CD8-positive, alpha-beta memory T cell (primary cell): Measurements from ENCODE around the gene OTX1. TPM values are rescaled to one million over a fixed set of nuclear protein-coding genes. Genes with fewer than 3 reads are reported as not detected.

Experiments used
- CTCF ChIA-PET: fragments of 350-600 bp; sonication (Branson Sonifier 250); formaldehyde crosslinking; loops from one replicate; lab custom pipeline; 2021; ENCODE audit warnings: antibody characterized with exemption; lab: Charles Lee
- POLR2A ChIA-PET: fragments of 350-600 bp; sonication (Branson Sonifier 250); formaldehyde crosslinking; loops from one replicate; lab custom pipeline; 2021; ENCODE audit warnings: antibody characterized with exemption; lab: Charles Lee
- DNase-seq, 5 donors: peaks; one replicate each; pipeline versions ENCODE4 v3.0.0 to v3.0.0-alpha.2; 2020 to 2022; ENCODE audit warnings: mixed read lengths in 1 of 5
- H3K27ac ChIP-seq: one replicate; pipeline ENCODE4 v1.7.0; 2013; ENCODE audit warnings: low read depth, mild to moderate bottlenecking, low read length, moderate library complexity
- H3K27me3 ChIP-seq: 2 replicates; pipeline ENCODE4 v1.7.0; 2013; ENCODE audit warnings: low read length, mild to moderate bottlenecking; ENCODE audit not compliant: insufficient read depth, poor library complexity, severe bottlenecking
- H3K36me3 ChIP-seq: 2 replicates; pipeline ENCODE4 v1.7.0; 2013; ENCODE audit warnings: mild to moderate bottlenecking, low read length, moderate library complexity; ENCODE audit not compliant: insufficient read depth
- H3K4me1 ChIP-seq: 2 replicates; pipeline ENCODE4 v1.7.0; 2013; ENCODE audit warnings: mild to moderate bottlenecking, low read length, moderate library complexity; ENCODE audit not compliant: insufficient read depth
- H3K4me3 ChIP-seq: 2 replicates; pipeline ENCODE4 v1.7.0; 2013; ENCODE audit warnings: mild to moderate bottlenecking, low read length
- H3K9me3 ChIP-seq: 2 replicates; pipeline ENCODE4 v1.7.0; 2013; ENCODE audit warnings: mild to moderate bottlenecking, low read length
- H3K27ac Mint-ChIP-seq, 8 donors: one replicate each; pipeline ENCODE4 v1.8.0; 2020 to 2021; ENCODE audit warnings: mixed read lengths in 8 of 8, mild to moderate bottlenecking in 6 of 8, inconsistent platforms in 3 of 8, moderate library complexity in 3 of 8
- H3K27me3 Mint-ChIP-seq, 2 donors: one replicate each; pipeline ENCODE4 v1.8.0; 2020 to 2021; ENCODE audit warnings: mixed read lengths in 2 of 2, mild to moderate bottlenecking in 1 of 2, moderate library complexity in 1 of 2
- H3K36me3 Mint-ChIP-seq, 3 donors: one replicate each; pipeline ENCODE4 v1.8.0; 2020 to 2021; ENCODE audit warnings: mixed read lengths in 3 of 3, inconsistent platforms in 1 of 3, mild to moderate bottlenecking in 1 of 3
- H3K4me1 Mint-ChIP-seq, 3 donors: one replicate each; pipeline ENCODE4 v1.8.0; 2020 to 2021; ENCODE audit warnings: mixed read lengths in 3 of 3, inconsistent platforms in 1 of 3, mild to moderate bottlenecking in 1 of 3
- H3K4me3 Mint-ChIP-seq, 7 donors: one replicate each; pipeline ENCODE4 v1.8.0; 2020 to 2021; ENCODE audit warnings: mixed read lengths in 7 of 7, mild to moderate bottlenecking in 6 of 7, moderate library complexity in 4 of 7, inconsistent platforms in 2 of 7
- H3K9me3 Mint-ChIP-seq, 5 donors: one replicate each; pipeline ENCODE4 v1.8.0; 2020 to 2022; ENCODE audit warnings: mixed read lengths in 5 of 5, mild to moderate bottlenecking in 3 of 5, moderate library complexity in 2 of 5, inconsistent platforms in 1 of 5
- polyA plus RNA-seq: library from polyadenylated mRNA; unstranded; fragments of 300-500 nt; fragmentation: Illumina TruSeq; gene quantifications from one replicate; pipeline ENCODE4 v1.2.3, GENCODE V29; 2021
- total RNA-seq, 2 experiments: library from RNA; stranded (reverse); gene quantifications; one replicate each; pipeline ENCODE4 v1.2.3, GENCODE V29; 2021

OTX1 gene
- total and polyA plus RNA-seq, 3 experiments from 2014 or later = not detected

DNA sequence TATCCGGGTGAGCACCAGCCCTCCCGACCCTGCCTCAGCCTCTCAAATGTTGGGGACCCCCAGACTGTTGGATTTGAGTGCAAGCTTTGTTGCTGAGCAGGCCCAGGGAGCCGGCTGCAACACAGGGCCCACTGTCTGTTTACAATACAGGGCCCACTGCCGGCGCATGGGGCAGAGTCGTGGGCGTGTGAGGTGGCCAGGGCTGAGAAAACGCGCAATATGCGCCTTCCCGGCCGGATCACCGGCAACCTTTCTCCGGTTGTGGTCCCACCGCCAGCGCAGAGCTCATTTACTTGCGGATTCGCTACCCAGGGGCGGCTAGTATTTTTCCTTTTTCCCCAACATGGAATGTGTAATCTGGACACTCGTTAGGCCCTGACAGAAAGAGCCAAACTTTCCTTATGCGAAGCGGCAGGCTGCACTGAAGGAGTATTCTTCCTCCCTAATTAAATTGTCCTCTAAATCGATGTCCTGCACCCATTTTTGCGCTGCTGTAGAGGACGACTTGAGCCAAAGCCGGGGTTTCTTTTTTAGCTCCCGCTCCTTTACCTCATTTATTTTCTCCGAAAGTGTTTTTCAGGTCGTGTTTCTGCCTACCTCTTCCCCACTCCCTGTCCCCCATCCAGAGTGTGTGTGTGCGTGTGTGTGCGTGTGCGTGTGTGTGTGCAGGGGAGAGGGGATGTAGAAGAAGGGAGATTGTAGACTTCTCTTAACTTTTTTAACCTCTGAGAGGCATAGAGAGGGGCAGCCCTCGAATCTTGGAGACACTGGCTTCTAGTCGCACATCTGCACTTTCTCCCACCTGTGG, 2.7 kb downstream of the OTX1 start:
- no peak overlapping the region for H3K27ac ChIP-seq
- ChIA-PET CTCF (no interaction called here), POLR2A (no interaction called here)
- Mint-ChIP-seq H3K36me3 (no peaks in the 10 kb centered on the region), H3K27me3 (peaks cover 79 to 90% of the 10 kb centered on the region in 2 donors), H3K4me3 (peak overlapping the region; percentile 10 to 82 (median 51)), H3K4me1 (peaks cover 60 to 90% (median 70%) of the 10 kb centered on the region in 3 donors), H3K27ac (no peak overlapping the region), H3K9me3 (peaks cover 0 to 13% (median 4%) of the 10 kb centered on the region in 5 donors)
- no peaks in the 10 kb centered on the region for H3K36me3 ChIP-seq
- H3K4me1 ChIP-seq = peaks cover 37% of the 10 kb centered on the region
- no peaks in the 10 kb centered on the region for H3K9me3 ChIP-seq
- no peak for DNase-seq
- H3K27me3 ChIP-seq = peaks cover 56% of the 10 kb centered on the region
- no peak overlapping the region for H3K4me3 ChIP-seq

DNA sequence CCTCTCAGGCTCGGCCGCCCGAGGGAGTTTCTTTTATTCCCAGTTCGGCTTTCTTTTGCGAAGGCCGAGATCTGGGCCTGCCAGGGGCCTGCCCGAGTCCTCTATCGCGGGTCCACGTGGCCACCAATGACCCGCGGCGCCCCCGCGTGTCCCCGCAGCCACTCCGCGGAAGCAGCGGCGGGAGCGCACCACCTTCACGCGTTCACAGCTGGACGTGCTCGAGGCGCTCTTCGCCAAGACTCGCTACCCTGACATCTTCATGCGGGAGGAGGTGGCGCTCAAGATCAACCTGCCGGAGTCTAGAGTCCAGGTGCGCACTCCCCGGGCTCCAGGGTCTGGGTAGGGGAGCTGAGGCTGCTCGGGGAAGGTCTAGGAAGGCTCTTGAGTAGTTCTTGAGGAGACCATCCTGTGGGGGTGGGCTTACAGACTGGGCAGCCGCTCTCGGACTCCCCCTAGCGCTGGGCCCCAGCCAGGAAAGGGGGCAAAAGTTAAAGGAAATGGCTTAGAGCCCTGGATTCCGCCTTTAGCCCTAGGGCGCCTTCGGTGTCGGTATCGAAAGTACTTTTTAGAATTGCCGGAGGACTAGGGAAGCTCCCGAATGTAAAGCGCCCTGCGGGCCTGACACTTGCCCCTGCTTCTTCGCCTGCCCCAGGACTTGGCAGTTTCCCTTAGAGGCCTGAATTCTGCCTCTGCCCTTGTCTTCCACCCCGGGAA, 3.4 kb downstream of the OTX1 start:
- H3K4me1 ChIP-seq = peaks cover 37% of the 10 kb centered on the region
- peak overlapping the region; percentile 37 to 82 (median 70) for H3K4me3 Mint-ChIP-seq
- peaks cover 60 to 87% (median 70%) of the 10 kb centered on the region in 3 donors for H3K4me1 Mint-ChIP-seq
- peak overlapping the region in 2 of 8 donors; percentile 43 to 50 for H3K27ac Mint-ChIP-seq
- H3K27me3 ChIP-seq = peaks cover 58% of the 10 kb centered on the region
- H3K9me3 ChIP-seq = no peaks in the 10 kb centered on the region
- POLR2A ChIA-PET = no interaction called here
- H3K27me3 Mint-ChIP-seq = peaks cover 78 to 87% of the 10 kb centered on the region in 2 donors
- H3K36me3 Mint-ChIP-seq = peaks cover 0 to 3% (median 0%) of the 10 kb centered on the region in 3 donors
- H3K4me3 ChIP-seq = no peak overlapping the region
- H3K27ac ChIP-seq = no peak overlapping the region
- no peaks in the 10 kb centered on the region for H3K36me3 ChIP-seq
- CTCF ChIA-PET = no interaction called here
- peak in 1 of 5 donors; percentile 39 for DNase-seq
- H3K9me3 Mint-ChIP-seq = peaks cover 0 to 13% (median 5%) of the 10 kb centered on the region in 5 donors

DNA sequence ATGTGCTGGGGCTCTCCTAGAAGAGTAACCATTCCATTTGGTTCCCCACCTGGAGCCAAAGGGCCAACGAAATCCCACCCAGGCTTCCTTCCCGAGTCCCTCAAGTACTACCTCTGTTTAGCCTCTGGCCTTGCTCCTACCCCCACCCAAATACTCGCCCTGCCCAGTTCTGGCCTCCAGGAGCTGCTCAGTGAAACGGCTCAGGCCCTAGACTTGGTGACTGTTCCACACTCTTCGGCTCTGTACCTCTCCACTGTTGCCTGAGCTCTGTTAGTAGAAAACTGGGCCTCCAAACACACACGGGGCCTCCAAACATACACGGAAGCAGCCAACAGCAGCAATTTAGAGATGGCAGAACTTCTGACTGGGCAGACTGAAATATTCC, 4.2 kb downstream of the OTX1 start:
- Histone ChIP-seq H3K4me3 (no peak overlapping the region), H3K27ac (no peak overlapping the region), H3K36me3 (no peaks in the 10 kb centered on the region), H3K27me3 (peaks cover 58% of the 10 kb centered on the region), H3K4me1 (peaks cover 30% of the 10 kb centered on the region), H3K9me3 (no peaks in the 10 kb centered on the region)
- ChIA-PET POLR2A (no interaction called here), CTCF (no interaction called here)
- no peak for DNase-seq
- peaks cover 75 to 80% of the 10 kb centered on the region in 2 donors for H3K27me3 Mint-ChIP-seq
- H3K9me3 Mint-ChIP-seq = peaks cover 0 to 13% (median 5%) of the 10 kb centered on the region in 5 donors
- peaks cover 53 to 80% (median 62%) of the 10 kb centered on the region in 3 donors for H3K4me1 Mint-ChIP-seq
- H3K36me3 Mint-ChIP-seq = peaks cover 0 to 3% (median 0%) of the 10 kb centered on the region in 3 donors
- H3K27ac Mint-ChIP-seq = peak overlapping the region in 2 of 8 donors; percentile 43 to 50
- peak overlapping the region in 6 of 7 donors; percentile 25 to 76 (median 54) for H3K4me3 Mint-ChIP-seq

DNA sequence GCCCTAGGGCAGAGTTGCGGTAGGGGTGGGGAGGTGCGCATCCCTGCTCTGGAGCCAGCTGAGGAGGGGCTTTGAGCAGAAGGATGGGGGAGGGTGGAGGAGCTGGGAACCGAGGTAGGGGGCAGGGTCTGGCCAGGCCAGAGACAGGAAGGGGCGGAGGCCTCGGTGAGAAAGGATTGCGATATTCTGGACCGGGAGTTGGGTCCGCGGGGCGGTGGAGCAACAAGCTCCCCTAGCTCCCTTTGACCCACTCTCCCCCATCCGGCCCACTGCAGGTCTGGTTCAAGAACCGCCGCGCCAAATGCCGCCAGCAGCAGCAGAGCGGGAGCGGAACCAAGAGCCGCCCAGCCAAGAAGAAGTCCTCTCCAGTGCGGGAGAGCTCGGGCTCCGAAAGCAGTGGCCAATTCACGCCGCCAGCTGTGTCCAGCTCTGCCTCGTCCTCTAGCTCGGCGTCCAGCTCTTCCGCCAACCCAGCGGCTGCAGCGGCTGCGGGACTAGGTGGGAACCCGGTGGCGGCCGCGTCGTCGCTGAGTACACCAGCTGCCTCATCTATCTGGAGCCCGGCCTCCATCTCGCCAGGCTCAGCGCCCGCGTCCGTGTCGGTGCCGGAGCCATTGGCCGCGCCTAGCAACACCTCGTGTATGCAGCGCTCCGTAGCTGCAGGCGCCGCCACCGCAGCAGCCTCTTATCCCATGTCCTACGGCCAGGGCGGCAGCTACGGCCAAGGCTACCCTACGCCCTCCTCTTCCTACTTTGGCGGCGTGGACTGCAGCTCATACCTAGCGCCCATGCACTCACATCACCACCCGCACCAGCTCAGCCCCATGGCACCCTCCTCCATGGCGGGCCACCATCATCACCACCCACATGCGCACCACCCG, 4.8 kb downstream of the OTX1 start:
- no peaks in the 10 kb centered on the region for H3K36me3 ChIP-seq
- no peak overlapping the region for H3K27ac ChIP-seq
- H3K4me1 ChIP-seq = peaks cover 28% of the 10 kb centered on the region
- H3K27me3 ChIP-seq = peaks cover 63% of the 10 kb centered on the region
- Mint-ChIP-seq H3K36me3 (peaks cover 0 to 4% (median 3%) of the 10 kb centered on the region in 3 donors), H3K9me3 (peaks cover 0 to 15% (median 9%) of the 10 kb centered on the region in 5 donors), H3K27ac (peak overlapping the region in 1 of 8 donors; percentile 43), H3K4me1 (peaks cover 54 to 82% (median 66%) of the 10 kb centered on the region in 3 donors), H3K4me3 (peak overlapping the region in 6 of 7 donors; percentile 25 to 86 (median 58)), H3K27me3 (peaks cover 79 to 84% of the 10 kb centered on the region in 2 donors)
- POLR2A ChIA-PET = no interaction called here
- DNase-seq = peak in 1 of 5 donors; percentile 35
- no peaks in the 10 kb centered on the region for H3K9me3 ChIP-seq
- CTCF ChIA-PET = no interaction called here
- H3K4me3 ChIP-seq = no peak overlapping the region

DNA sequence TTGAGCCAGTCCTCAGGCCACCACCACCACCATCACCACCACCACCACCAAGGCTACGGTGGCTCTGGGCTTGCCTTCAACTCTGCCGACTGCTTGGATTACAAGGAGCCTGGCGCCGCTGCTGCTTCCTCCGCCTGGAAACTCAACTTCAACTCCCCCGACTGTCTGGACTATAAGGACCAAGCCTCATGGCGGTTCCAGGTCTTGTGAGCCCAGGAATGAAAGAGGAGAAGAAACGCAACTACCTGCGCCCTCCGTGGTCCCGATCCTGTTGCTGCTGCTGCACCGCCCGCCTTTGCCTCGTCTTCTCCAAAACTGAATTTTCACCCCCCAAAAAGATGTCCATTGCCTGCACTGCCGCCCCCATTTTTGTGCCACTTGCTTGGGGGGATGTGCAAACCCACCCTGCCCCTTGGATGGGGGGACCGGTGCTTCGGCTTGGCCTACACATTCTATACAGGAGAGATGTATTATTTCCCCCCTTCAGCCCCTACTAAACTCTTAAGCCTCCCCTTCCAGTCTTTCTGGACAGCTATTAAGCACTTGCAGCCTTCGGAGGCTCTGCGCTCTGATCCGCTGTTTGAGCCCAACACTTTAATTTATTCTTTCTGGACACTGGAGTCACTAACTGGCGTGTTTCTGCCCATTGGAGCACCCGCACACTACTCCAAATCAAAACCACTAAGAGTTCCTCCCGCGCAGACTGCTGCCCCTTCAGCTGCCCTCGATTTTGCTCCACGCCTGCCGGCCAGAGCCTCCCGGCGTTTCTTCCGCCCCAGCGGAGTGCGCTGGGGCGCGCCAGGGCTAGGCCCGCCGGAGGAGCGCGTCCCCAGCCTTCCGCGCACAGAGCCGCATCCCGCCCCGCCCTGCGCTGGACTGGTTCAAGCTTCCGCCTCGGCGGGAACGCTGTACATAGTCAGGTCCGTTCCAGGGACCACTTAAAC, 5.7 kb downstream of the OTX1 start:
- peaks cover 28% of the 10 kb centered on the region for H3K4me1 ChIP-seq
- no peaks in the 10 kb centered on the region for H3K36me3 ChIP-seq
- ChIA-PET POLR2A (no interaction called here), CTCF (no interaction called here)
- peaks cover 71% of the 10 kb centered on the region for H3K27me3 ChIP-seq
- no peak overlapping the region for H3K27ac ChIP-seq
- no peaks in the 10 kb centered on the region for H3K9me3 ChIP-seq
- no peak overlapping the region for H3K4me3 ChIP-seq
- Mint-ChIP-seq H3K27ac (peak overlapping the region in 2 of 8 donors; percentile 39 to 73), H3K9me3 (peaks cover 4 to 19% (median 9%) of the 10 kb centered on the region in 5 donors), H3K4me3 (peak overlapping the region; percentile 37 to 86 (median 60)), H3K36me3 (peaks cover 0 to 4% (median 3%) of the 10 kb centered on the region in 3 donors), H3K4me1 (peaks cover 50 to 75% (median 61%) of the 10 kb centered on the region in 3 donors), H3K27me3 (peaks cover 80 to 87% of the 10 kb centered on the region in 2 donors)
- DNase-seq = peak in 1 of 5 donors; percentile 35

DNA sequence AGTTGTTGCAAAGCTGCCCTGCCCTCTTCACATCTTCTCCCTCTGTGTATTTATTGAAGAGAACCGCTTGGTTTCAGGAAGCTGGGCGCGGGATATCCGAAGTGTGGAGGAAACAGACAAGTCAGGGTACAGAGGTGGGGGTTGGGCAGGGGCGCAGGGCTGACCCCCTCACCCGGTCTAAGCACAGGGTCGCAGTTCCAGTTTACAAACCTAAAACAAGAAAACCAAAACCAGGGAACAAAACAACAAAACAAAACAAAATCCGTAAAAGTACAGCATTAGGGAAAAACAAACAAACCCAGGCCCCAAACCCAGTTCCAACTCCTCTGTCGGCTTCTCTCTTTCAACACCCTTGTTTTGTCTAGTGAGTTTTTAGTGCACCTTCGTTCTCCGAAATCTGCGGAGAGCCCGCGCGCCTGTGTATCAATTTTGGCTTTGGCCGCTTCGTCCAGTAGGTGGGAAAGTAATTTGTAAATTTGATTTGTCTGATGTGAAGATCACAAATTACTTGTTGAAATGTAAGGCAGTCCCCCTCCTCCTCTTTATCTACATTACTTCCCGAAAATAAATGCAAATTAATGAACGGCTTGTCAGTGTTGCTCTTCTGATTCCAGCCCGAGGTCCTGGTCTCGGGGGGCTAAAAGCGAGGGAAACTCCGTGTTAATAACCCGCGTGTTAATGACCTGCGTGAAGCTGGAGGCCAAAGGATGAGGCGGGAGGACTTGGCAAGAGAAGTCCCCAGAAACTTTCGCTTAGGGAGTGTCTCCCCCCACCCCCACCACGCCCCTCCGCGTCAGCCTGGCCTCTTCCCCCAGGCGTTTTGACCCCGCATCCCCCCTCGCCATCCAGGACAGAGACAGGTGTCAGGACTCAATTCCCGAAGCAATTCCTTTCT, 6.9 kb downstream of the OTX1 start:
- peaks cover 70% of the 10 kb centered on the region for H3K27me3 ChIP-seq

More for the DNA sequence above, 6.9 kb downstream of the OTX1 start:
- Mint-ChIP-seq H3K4me3 (peak overlapping the region in 6 of 7 donors; percentile 23 to 71 (median 58)), H3K36me3 (peaks cover 0 to 4% (median 3%) of the 10 kb centered on the region in 3 donors), H3K27me3 (peaks cover 73 to 90% of the 10 kb centered on the region in 2 donors), H3K27ac (peak overlapping the region in 3 of 8 donors; percentile 6 to 73 (median 59)), H3K4me1 (peaks cover 48 to 64% (median 61%) of the 10 kb centered on the region in 3 donors), H3K9me3 (peaks cover 5 to 19% (median 6%) of the 10 kb centered on the region in 5 donors)
- Histone ChIP-seq H3K4me3 (no peak overlapping the region), H3K4me1 (peaks cover 28% of the 10 kb centered on the region), H3K36me3 (no peaks in the 10 kb centered on the region), H3K9me3 (no peaks in the 10 kb centered on the region), H3K27ac (no peak overlapping the region)
- ChIA-PET POLR2A (interaction anchor here (0.7 kb wide), 1 partner anchor 11 kb away, joined by 3 read pairs; no protein-coding TSS in a partner anchor), CTCF (no interaction called here)
- DNase-seq = no peak
